ENCODE measurements around the gene PPIP5K2.

GRCh38 chr5:103122242-103122641 is 2.1 kb downstream of the PPIP5K2 start:
- TF ChIP-seq CTCF (IDR thresholded peaks at IDR 0.05; ENCODE audit: extremely low read depth in 1 of 2, insufficient read depth in 1 of 2, low read depth in 1 of 2, low read length in 2 of 2) = no peak
- no peak for TF ChIP-seq EZH2 (IDR thresholded peaks at IDR 0.05; ENCODE audit: borderline replicate concordance, low read depth, low read length, severe bottlenecking)
- no peak for TF ChIP-seq POLR2A (IDR thresholded peaks at IDR 0.05; ENCODE audit: low read depth, low read length)
- TF ChIP-seq MAX (IDR thresholded peaks at IDR 0.05; ENCODE audit: insufficient read depth, insufficient read length) = no peak
